ENCODE data around the gene TNFRSF4.

TNFRSF4 gene

GRCh38 chr1:1245178-1245816 is 31.3 kb upstream of the TNFRSF4 start:
- no peak for DNase-seq (ENCODE audit: low read depth in 2 of 2)

DNA sequence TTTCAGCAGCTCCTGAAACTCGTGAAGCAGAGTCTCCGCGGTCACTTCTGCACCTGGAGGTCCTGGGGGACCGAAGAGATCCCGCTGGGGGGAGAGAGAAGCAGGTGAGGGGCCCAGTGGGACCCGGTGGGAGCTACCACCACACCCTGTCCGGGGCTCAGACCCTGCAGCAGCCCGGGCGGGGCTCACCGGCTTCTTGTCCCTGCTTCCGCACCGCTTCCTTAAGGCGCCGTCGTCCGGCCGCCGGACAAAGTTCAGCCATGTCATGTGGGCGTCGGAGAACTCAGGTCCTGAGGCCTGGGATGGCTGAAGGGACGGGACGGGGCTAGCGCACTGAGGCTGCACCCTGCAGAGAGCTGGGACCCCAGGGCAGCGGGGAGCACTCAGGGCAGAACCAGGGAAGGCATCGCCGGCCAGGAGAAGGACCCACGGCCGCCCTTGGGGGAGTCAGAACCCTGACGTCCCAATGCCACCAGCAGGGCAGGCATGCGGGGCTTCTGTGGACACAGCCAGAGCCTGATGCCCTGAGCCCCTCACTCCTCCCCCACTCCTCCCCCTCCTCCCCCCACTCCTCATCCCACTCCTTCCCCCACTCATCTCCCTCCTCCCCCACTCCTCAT is 30.3 kb upstream of the TNFRSF4 start:
- DNase-seq (ENCODE audit: low read depth in 2 of 2), result no peak

DNA sequence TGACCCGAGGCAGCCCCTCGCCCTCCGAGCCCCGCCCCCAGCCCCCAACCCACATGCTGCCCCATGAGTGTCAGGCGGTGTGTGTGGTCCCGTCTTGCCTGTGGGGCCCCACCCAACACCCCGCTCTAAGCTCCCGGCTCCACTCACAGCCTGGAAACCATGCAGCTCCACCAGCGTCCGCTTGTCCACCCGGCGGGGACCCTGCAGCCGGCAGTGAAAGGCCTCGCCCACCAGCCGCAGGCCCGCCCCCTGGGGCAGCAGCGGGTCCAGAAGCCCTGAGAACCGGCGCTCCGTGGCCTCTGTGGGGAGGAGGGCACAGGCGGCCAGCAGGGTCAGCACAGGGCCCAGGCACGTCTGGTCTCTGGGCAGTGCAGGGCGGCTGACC is 29.8 kb upstream of the TNFRSF4 start:
- DNase-seq (ENCODE audit: low read depth in 2 of 2), result no peak

DNA sequence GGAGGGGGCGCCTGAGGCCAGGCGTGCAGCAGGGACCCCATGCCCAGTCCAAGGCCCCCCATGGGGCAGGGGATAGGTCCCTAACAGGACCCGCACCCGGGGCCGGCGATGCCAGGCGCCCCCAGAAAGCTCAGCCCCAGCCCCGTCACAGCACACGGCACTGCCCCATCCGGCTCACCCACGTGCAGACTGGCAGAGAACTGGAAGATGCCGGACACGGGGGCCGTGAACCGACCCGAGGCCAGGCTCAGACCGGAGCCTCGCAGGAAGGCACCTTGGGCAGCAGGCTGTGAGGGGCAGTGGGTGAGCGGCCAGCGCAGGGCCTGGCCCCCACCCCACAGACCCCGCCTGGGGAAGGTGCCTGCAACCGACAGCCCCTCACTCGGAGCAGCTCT is 29.3 kb upstream of the TNFRSF4 start:
- DNase-seq (ENCODE audit: low read depth in 2 of 2), result no peak

DNA sequence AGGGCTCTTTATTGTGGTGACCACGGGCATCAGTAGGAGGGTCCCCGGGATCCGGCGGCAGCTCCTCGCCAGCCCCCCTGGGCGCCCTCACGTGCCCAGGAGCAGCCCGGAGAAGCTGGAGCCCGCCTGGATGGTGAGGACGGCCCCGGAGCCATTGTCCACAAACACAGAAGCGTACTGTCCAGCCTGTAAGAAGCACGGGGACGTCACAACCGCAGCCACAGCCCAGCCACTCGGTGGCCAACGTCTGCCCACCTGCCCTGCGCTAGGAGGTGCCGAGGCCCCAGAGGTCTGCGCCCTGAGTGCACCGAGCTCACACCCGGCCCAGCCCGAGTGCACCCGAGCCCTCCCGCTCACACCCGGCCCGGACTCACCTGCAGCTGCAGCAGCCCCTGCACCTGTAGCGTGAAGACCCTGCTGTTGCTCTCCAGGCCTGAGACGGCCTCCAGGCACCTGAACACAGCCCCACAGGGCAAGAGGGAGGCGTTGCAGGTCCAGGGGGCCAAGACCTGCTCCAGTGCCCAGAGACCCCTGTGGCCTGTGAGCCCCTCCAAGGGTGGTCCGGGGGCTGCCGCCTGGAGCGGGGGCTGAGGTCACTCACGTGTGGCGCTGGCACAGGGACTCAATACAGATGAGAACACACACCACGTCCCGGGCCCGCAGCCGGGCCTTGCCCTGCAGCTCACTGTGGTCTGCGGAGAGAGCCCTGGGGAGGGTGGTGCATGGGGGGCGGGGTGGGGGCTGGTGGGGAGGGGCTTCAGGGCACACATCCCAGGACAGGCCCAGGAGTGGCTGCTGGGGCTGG is 28.7 kb upstream of the TNFRSF4 start:
- no peak for DNase-seq (ENCODE audit: low read depth in 2 of 2)

- no peak for DNase-seq (ENCODE audit: low read depth in 2 of 2)
These were observed 27.8 kb upstream of the TNFRSF4 start for GRCh38 chr1:1241588-1242219.

- DNase-seq (ENCODE audit: low read depth in 2 of 2), result no peak
These were observed 27.1 kb upstream of the TNFRSF4 start for GRCh38 chr1:1240822-1241587.

DNA sequence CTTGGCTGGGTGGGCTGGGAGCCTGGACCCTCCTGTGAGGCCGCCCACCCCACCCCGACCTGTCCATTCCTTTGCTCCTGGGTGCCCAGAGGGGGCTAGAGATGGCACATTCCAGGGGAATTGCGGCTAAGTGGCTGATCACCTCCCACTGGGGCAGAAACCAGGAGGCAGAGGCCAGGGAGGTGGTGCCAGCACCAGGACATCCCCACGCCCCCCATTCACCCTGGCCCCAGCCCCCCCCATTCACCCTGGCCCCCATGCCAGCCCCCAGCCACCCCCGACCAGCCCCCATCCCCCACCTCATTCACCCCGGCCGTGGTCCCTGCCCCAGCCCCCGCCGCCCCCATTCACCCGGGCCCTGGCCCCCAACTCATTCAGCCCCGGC is 26.4 kb upstream of the TNFRSF4 start:
- DNase-seq (ENCODE audit: low read depth in 2 of 2), result no peak

DNA sequence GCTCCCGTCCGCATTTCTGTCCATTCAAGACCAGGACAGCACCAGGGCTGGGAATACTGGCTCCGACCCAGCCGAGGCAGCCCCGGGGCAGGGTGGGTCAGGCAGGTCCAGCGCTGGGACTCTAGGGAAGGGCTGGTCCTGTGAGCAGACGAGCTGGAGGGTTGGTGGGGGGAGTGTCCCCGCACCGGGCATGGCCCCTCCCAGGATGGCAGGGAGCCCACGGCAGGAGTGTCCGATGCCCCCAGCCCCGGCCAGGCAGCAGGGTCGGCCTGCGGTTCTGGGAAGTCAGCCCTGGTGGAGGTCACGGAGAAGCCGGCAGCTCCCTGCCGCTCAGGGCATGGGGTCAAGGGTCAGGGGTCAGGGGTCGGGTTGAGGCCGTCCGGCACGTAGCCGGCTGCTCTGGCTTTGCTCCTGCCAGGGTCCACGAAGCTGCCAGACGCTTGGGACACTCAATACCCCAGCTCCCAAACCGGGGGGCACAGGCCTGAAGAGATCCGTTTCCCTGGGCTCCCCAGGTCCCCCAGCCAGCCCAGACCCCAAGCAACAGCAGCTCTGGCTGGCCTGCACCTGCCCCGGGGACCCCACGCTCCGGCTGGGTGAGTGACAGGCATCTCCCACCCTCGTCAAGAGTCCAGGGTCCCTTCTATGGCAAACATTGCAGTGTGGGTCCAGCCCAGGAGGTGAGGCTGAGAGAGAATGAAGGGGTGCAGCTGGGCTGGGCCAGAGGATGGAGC is 25.8 kb upstream of the TNFRSF4 start:
- DNase-seq (ENCODE audit: low read depth in 2 of 2), result no peak

DNA sequence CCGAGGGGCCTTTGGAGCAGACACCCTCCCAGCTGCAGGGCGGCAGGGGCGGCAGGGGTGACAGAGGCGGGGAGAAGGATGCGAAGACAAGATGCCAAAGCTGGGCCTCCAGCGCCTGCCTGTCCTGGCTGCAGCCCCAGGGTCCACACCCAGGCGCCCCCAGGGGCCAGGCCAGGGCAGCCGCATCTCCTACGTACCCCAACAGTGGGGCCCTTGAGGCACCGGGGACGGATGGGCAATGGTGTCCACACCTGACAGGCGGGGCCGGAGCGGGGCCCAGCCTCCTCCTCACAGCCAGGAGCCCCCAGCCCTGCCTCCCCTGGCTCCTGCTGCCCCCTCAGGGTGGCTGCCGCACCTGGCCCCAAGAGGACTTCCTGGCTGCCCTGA is 25.3 kb upstream of the TNFRSF4 start:
- DNase-seq (ENCODE audit: low read depth in 2 of 2), result no peak

GRCh38 chr1:1238702-1239178 is 24.8 kb upstream of the TNFRSF4 start:
- DNase-seq (ENCODE audit: low read depth in 2 of 2), result no peak

- DNase-seq (ENCODE audit: low read depth in 2 of 2), result no peak
These were observed 24.1 kb upstream of the TNFRSF4 start for GRCh38 chr1:1237874-1238701.

- no peak for DNase-seq (ENCODE audit: low read depth in 2 of 2)
These were observed 23.3 kb upstream of the TNFRSF4 start for GRCh38 chr1:1236945-1237873.

- DNase-seq (ENCODE audit: low read depth in 2 of 2), result no peak
These were observed 22.3 kb upstream of the TNFRSF4 start for GRCh38 chr1:1236176-1236763.

DNA sequence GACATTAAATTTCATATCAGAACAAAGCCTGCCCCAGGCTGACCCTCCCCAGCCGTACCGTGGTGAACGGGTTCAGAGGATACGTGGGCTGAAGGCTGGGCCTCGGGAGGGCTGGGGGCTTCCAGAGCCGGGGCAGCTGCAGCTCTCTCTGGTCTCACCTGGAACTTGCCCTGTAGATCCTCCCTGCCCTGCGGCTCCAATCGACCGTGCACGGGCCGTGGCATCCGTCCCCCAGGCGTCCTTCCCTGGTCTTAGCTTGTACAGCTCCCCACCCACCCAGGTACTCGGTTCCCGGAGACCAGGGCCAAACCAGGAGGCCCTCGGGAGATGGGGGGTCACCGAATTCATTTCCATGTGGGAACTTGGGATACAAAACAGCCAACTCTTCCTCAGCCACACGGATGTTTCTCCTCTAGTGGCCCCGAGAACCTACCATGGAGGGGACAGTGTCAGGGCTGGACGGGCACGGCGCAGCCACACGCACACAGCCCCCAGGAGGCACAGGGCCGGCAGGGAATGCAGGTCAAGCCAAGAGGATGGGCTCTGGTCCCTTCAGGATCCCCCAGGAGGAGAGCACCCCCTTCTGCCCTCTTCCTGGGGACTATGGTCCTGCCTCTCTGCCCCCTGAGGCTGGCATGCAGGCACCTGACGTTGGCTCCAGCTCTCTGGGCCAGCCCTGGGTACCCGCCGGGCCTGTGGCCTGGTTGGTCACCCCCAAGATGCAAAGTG is 21.2 kb upstream of the TNFRSF4 start:
- DNase-seq (ENCODE audit: low read depth in 2 of 2), result no peak

DNA sequence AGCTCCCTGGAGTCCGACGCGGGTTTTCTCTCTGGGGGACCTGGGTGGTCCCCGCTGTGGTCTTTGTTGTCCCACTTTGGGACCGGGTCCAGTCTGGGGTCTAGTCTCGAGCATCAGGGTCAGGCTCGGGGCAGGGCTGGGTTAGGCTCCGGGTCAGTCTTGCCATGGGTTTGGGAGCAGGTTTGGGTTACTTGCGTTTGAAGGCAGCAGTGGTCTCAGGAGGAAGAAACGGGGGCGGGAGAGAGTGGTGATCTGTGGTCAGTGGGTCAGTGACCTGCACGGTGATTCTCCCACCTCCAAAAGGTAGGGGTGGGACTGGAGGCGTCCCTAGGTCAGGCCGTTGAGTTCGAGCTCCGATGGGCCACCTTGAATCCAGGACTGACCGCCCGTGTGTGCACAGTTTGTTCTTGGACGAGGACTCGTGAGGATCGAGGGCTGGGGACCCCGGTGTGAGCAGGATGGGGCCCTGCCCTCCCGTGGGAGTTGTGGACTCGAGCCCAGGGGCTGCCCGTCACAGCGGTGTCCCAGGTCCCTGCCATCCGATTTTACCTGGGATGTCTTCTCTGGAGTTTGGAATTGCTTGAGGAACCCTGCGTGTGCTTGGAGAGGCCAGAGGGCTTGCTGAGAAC is 20.3 kb upstream of the TNFRSF4 start:
- no peak for DNase-seq (ENCODE audit: low read depth in 2 of 2)

GRCh38 chr1:1233567-1233892 is 19.6 kb upstream of the TNFRSF4 start:
- no peak for DNase-seq (ENCODE audit: low read depth in 2 of 2)
